Motor neuron (in vitro differentiated cells): Measurements from ENCODE around the gene APOBEC3B. TPM values are rescaled to one million over a fixed set of nuclear protein-coding genes. Genes with fewer than 3 reads are reported as not detected.
"Not testable (repeated sequence)": the region's sequence is repeated elsewhere in the genome, so short reads cannot be mapped to it uniquely, and the experiment has no call there.

Experiments used
- ATAC-seq, 8 experiments: fragments of 200-7000 bp; cut with Tn5 transposase; replicated peaks in 6 of 8; 2 replicates each; pipeline ENCODE4 v1.8.0; 2021; ENCODE audit warnings: mild to moderate bottlenecking in 8 of 8, moderate library complexity in 8 of 8
- H3K27ac ChIP-seq, 2 donors: fragments of 250-450 bp; sonication (Bioruptor Pico); 2 replicates each; pipeline ENCODE4 v1.9.0; 2021; ENCODE audit warnings: antibody characterized with exemption in 2 of 2, mild to moderate bottlenecking in 2 of 2, moderate library complexity in 1 of 2
- H3K4me1 ChIP-seq, 2 donors: fragments of 250-450 bp; sonication (Bioruptor Pico); replicated peaks in 1 of 2; 2 replicates each; pipeline ENCODE4 v1.6.1; 2021; ENCODE audit warnings: antibody characterized with exemption in 2 of 2, mild to moderate bottlenecking in 2 of 2, moderate library complexity in 1 of 2
- H3K4me3 ChIP-seq, 5 donors: fragments of 250-450 bp; sonication (Bioruptor Pico); 2 replicates each; pipeline ENCODE4 v1.9.0; 2021; ENCODE audit warnings: antibody characterized with exemption in 5 of 5, mild to moderate bottlenecking in 5 of 5, moderate library complexity in 4 of 5
- WGBS, 10 experiments: fragments of 450-650 bp; shearing (Covaris generic); methylation state at CpG; one replicate each; pipeline ENCODE4 v1.0.0; 2022; 5-methylcytosine and 5-hydroxymethylcytosine counted together
- in situ Hi-C, 9 experiments: fragments of 400-800 bp; cut with MboI; loops; one replicate each; pipeline ENCODE4 v1.15.0; 2021; ENCODE audit warnings: low sequenced_read_pairs in 9 of 9, low pct_unique_long_range_greater_than_20kb in 2 of 9; ENCODE audit not compliant: unreplicated experiment in 9 of 9
- total RNA-seq, 8 experiments: library from RNA; unstranded; fragments of 300-600 nt; gene quantifications; 2 replicates each; pipeline versions ENCODE4 v1.2.3 to v1.2.4, GENCODE V29; 2022

The APOBEC3B gene
- total RNA-seq, 8 experiments from 2014 or later = 0.32 to 15.3 (median 1.1) TPM

GRCh38 chr22:39020021-39020651, 38.0 kb downstream of the APOBEC3B start:
- in situ Hi-C loops = loop anchor here in 3 of 9 experiments (25.0 kb wide), 2 partner anchors 92 to 258 kb away; partner anchors contain the start of gene SUN2 (in 1 of the 3)
- Histone ChIP-seq H3K4me1 (peaks cover 13 to 24% of the 10 kb centered on the region in 2 donors), H3K27ac (peak overlapping the region in 1 of 2 donors; percentile 24), H3K4me3 (peak overlapping the region in 2 of 5 donors; percentile 22 to 24)
- WGBS, 10 experiments = 0 to 45% (median 0%) methylated on average over 1 to 5 of the region's 15 CpGs; no CpG with 5 or more reads in 6 of the 10 experiments
- ATAC-seq = peak; percentile 58 to 86 (median 69)

DNA sequence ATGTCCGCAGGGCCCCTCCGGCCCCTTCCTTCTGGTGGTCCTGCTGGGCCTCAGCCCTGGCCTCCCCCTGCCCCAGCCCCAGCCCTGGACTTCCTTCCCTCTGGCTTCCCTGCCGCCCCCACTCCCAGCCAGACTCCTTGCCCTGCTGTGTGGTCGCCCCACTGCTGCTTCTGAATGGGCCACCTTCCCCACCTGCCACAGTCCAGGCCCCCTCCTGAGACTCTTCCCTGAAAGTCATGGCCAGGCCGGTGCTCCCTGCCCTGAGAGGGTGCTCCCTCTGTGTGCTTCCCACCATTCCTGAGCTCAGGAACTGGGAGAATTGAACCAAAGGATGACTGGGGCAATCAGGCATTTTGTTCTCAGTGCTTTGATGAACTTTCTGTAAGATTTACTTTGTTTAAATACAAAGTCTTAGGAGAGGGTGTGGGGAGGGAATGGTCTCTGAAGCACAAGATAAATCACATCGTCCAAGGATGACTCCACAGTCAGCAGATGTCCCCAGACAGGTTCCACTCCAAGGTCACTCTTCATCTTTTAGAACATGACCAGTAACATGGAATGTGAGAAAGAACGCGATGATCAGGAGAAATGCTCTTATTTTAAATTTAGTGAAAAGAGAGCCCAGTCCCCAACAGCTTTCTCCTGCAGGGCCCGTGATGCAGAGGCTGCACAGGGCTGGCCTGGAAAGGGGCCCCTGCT, 39.6 kb downstream of the APOBEC3B start:
- H3K4me1 ChIP-seq = peaks cover 13 to 30% of the 10 kb centered on the region in 2 donors
- no peak for ATAC-seq
- in situ Hi-C loops = loop anchor here in 3 of 9 experiments (25.0 kb wide), 2 partner anchors 91 to 259 kb away; partner anchors contain the start of gene SUN2 (in 1 of the 3)
- 31 to 83% (median 72%) methylated on average over 1 to 3 of the region's 9 CpGs; no CpG with 5 or more reads in 3 of the 10 experiments for WGBS, 10 experiments
- peak overlapping the region in 1 of 2 donors; percentile 79 for H3K27ac ChIP-seq
- H3K4me3 ChIP-seq = no peak overlapping the region

DNA sequence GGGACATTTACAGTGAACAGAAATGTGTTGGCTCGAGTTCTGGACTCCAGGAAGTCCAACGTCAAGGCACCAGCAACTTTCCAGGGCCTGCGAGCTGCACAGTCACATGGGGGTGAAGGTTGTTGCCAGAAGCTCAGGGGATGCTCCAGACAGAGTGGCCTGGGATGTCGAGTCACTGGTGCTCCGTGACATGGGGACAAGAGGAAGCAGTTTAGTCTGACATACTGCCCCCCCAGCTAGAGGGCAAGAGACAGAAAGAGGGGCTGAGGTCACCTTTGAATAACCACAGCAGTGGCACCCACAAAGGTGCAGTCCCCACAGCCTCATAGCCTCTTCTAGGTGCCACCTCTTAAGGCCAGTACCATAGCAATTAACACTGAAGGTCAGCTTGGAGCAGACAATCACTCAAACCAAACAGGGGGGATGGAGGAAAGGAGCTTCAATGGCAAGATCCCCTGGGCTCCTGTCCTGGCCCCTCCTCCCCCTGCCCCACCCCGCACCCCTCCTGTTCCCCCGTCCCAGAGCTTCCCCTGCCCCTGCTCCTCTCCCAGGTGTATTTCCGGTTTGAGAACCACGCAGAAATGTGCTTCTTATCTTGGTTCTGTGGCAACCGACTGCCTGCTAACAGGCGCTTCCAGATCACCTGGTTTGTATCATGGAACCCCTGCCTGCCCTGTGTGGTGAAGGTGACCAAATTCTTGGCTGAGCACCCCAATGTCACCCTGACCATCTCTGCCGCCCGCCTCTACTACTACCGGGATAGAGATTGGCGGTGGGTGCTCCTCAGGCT, 42.6 kb downstream of the APOBEC3B start:
- WGBS, 10 experiments = 81 to 93% (median 90%) methylated on average over 1 to 4 of the region's 15 CpGs; no CpG with 5 or more reads in 4 of the 10 experiments
- Histone ChIP-seq H3K27ac (no peak overlapping the region), H3K4me1 (peaks cover 13 to 29% of the 10 kb centered on the region in 2 donors), H3K4me3 (no peak overlapping the region)
- in situ Hi-C loops = loop anchor here in 3 of 9 experiments (25.0 kb wide), 2 partner anchors 88 to 262 kb away; partner anchors contain the start of gene SUN2 (in 1 of the 3)
- no peak for ATAC-seq

- in situ Hi-C loops = no loop called here
- Histone ChIP-seq H3K4me3 (no peak overlapping the region), H3K27ac (no peak overlapping the region), H3K4me1 (peaks cover 4 to 16% of the 10 kb centered on the region in 2 donors)
- no peak for ATAC-seq
- 82 to 90% (median 83%) methylated on average over 2 to 6 of the region's 12 CpGs; no CpG with 5 or more reads in 5 of the 10 experiments for WGBS, 10 experiments
Measured at GRCh38 chr22:39026509-39027150, 44.5 kb downstream of the APOBEC3B start.

GRCh38 chr22:39027717-39028116, 45.6 kb downstream of the APOBEC3B start:
- Histone ChIP-seq H3K4me3 (no peak overlapping the region), H3K27ac (no peak overlapping the region), H3K4me1 (peaks cover 0 to 7% of the 10 kb centered on the region in 2 donors)
- WGBS, 10 experiments = no CpG with 5 or more reads among the region's 4 CpGs
- no peak for ATAC-seq
- in situ Hi-C loops = no loop called here

- in situ Hi-C loops = no loop called here
- Histone ChIP-seq H3K4me1 (peaks cover 0 to 7% of the 10 kb centered on the region in 2 donors), H3K4me3 (no peak overlapping the region), H3K27ac (no peak overlapping the region)
- 50 to 100% (median 90%) methylated on average over 1 to 9 of the region's 11 CpGs; no CpG with 5 or more reads in 4 of the 10 experiments for WGBS, 10 experiments
- peak in 1 of 8 experiments; percentile 34 for ATAC-seq
Measured at GRCh38 chr22:39028281-39028680, 46.1 kb downstream of the APOBEC3B start.

DNA sequence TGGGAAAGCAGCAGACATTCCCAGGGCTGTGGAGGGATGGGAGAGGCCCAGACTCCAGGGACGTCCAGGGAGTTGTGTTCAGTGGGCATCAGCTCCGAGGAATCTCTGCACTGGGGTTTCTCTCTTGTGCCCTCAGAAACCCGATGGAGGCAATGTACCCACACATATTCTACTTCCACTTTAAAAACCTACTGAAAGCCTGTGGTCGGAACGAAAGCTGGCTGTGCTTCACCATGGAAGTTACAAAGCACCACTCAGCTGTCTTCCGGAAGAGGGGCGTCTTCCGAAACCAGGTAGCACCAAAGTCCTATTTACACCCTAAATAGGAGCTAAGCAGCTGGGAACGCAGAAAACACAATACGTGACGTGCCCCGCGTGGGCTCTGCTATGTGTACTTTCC, 47.1 kb downstream of the APOBEC3B start:
- Histone ChIP-seq H3K27ac (no peak overlapping the region), H3K4me1 (peaks cover 0 to 7% of the 10 kb centered on the region in 2 donors), H3K4me3 (no peak overlapping the region)
- in situ Hi-C loops = no loop called here
- ATAC-seq = no peak
- WGBS, 10 experiments = 75 to 100% (median 93%) methylated on average over 1 to 9 of the region's 13 CpGs

GRCh38 chr22:39030705-39031104, 48.6 kb downstream of the APOBEC3B start:
- whole genome bisulfite sequencing, 10 experiments = 81 to 100% (median 97%) methylated on average over 1 to 6 of the region's 14 CpGs; no CpG with 5 or more reads in 5 of the 10 experiments
- in situ Hi-C loops = no loop called here
- peaks cover 0 to under 1% of the 10 kb centered on the region in 2 donors for H3K4me1 ChIP-seq
- H3K27ac ChIP-seq = no peak overlapping the region
- no peak overlapping the region for H3K4me3 ChIP-seq
- no peak for ATAC-seq

DNA sequence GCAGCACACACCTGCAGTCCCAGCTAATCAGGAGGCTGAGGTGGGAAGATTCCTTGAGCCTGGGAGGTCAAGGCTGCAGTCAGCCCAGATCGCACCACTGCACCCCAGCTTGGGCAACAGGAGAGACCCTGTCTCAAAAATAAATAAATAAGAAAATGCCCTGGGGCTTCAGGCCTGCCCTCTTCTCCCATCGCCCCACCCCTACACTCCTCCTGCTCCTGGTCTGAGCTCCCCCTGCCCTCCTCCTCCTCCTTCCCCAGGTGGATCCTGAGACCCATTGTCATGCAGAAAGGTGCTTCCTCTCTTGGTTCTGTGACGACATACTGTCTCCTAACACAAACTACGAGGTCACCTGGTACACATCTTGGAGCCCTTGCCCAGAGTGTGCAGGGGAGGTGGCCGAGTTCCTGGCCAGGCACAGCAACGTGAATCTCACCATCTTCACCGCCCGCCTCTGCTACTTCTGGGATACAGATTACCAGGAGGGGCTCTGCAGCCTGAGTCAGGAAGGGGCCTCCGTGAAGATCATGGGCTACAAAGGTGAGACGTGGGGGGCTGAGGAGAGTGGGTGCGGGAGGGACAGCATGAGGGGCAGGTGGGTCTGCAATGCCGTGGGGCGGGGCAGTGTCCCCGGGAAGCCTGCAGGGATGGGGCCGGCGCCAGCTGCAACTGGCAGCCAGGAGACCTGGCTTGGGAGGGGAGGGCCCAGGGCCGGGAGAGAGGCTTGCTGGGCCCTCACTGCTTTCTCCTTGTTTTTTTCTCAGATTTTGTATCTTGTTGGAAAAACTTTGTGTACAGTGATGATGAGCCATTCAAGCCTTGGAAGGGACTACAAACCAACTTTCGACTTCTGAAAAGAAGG, 49.5 kb downstream of the APOBEC3B start:
- H3K27ac ChIP-seq, H3K4me1 ChIP-seq, in situ Hi-C loops, ATAC-seq, H3K4me3 ChIP-seq: not testable (repeated sequence)
- 10 to 100% (median 100%) methylated on average over 1 to 2 of the region's 18 CpGs; no CpG with 5 or more reads in 7 of the 10 experiments for WGBS, 10 experiments

GRCh38 chr22:39037071-39037470, 54.9 kb downstream of the APOBEC3B start:
- H3K4me3 ChIP-seq, ATAC-seq, H3K27ac ChIP-seq, in situ Hi-C loops: not testable (repeated sequence)
- 0 to 64% (median 17%) methylated on average over 1 to 2 of the region's 2 CpGs; no CpG with 5 or more reads in 3 of the 10 experiments for WGBS, 10 experiments
- peaks cover 26 to 27% of the 10 kb centered on the region in 2 donors for H3K4me1 ChIP-seq

GRCh38 chr22:39039306-39040126, 57.4 kb downstream of the APOBEC3B start:
- Histone ChIP-seq H3K4me1 (peaks cover 28 to 30% of the 10 kb centered on the region in 2 donors), H3K27ac (peak overlapping the region in 1 of 2 donors; percentile 74), H3K4me3 (peak overlapping the region in 1 of 5 donors; percentile 34)
- ATAC-seq = peak in 1 of 8 experiments; percentile 63
- WGBS, 10 experiments = 72 to 95% (median 90%) methylated on average over 4 to 10 of the region's 19 CpGs; no CpG with 5 or more reads in 5 of the 10 experiments
- in situ Hi-C loops = no loop called here
